HG02840 (cell line): ENCODE data around the gene PICK1.

Experiments
- ATAC-seq: cut with Tn5 transposase; IDR thresholded peaks from one replicate; pipeline ENCODE4 v1.9.1; 2021; ENCODE audit warnings: mild to moderate bottlenecking, moderate library complexity, moderate number of reproducible peaks; ENCODE audit not compliant: unreplicated experiment, low FRiP score

Gene PICK1

GRCh38 chr22:38056969-38057891 lies at the start of gene PICK1:
PICK1 (plus strand) TSS chr22:38057404; CDS start chr22:38057810, 406 bp downstream.
- ATAC-seq: no peak

DNA sequence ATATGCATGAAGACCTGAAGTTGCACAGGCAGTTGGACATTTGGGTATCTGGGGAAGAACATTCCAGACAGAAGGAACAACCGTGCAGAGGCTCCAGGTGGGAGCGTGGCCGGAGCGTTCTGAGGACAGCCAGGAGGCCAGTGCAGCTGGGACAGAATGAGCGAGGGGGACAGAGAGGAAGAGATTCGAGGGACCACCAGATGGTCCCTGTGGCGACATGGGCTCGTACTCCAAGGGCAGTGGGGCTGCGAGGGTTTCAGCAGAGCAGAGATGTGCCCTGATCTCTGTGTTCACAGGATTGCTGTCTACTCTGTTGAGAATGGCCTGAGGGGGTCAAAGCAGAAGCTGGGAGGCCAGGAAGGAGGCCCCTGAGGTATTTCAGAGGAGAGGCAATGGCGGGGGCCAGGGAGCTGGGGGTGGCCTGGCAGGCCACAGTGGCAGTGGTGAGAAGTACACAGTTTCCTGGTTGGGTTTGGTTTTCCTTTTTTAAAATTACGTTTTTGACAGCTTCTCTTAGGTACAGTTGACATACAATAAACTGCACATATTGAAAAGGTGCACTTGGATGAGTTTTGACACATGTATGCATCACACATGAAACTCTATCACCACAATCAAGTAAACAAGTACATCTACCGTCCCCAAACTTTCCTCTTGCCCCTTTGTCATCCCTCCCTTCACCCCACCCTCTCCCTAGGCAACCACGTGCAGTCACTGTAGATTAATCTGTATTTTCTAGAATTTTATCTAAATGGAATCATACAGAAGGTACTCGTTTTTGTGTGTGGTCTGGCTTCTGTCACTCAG lies 48.0 kb upstream of the PICK1 start:
- ATAC-seq: no peak

- ATAC-seq: no peak
Observed at GRCh38 chr22:38012604-38013072, 44.6 kb upstream of the PICK1 start.

GRCh38 chr22:38014083-38014482 lies 43.1 kb upstream of the PICK1 start:
- no peak for ATAC-seq

GRCh38 chr22:38016182-38017151 lies 40.7 kb upstream of the PICK1 start:
- no peak for ATAC-seq

GRCh38 chr22:38017272-38017920 lies 39.8 kb upstream of the PICK1 start:
- ATAC-seq: no peak

DNA sequence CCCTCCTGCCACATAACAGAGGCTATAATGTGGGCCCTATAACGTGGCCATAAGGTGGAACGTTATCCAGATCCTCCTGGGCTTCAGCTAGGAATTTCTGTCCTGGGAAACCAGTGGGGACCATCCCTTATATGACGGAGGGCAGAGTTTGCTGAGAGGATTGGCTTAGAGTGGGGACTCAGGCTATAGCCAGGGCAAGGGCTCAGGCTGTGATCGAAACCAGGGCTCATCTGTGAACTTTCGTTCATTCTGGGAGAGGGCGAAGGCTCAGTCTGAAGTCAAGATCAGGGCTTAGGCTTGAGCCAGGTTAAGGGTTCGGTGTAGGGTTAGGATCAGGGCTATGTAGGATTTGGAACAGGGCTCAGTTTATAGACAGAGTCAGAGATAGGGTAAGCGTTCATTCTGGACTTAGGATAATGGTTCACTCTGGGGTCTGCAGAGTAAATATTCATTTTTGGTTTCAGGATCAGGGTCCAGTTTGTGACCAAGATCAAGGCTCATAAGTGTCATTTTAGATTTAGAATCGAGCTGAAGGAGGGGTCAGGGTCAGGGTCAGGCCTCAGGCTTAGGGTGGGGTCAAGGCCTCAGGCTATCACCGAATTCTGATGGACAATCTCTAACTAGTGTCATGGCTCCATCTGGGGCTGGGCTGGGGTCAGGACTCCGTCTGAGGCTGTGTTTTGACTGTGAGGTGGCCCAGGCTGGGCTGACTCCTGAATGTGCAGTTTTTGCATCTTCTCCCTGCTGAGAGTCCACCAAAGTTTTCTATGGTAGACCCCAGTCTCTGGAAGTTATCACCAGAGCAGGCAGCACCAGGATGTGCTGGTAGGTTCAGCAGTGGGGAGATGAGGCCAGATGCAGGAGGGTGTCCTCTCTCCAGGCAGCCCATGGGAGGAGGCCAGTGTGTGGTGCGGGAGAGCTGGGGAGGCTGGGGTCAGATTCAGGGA lies 39.0 kb upstream of the PICK1 start:
- ATAC-seq: no peak

DNA sequence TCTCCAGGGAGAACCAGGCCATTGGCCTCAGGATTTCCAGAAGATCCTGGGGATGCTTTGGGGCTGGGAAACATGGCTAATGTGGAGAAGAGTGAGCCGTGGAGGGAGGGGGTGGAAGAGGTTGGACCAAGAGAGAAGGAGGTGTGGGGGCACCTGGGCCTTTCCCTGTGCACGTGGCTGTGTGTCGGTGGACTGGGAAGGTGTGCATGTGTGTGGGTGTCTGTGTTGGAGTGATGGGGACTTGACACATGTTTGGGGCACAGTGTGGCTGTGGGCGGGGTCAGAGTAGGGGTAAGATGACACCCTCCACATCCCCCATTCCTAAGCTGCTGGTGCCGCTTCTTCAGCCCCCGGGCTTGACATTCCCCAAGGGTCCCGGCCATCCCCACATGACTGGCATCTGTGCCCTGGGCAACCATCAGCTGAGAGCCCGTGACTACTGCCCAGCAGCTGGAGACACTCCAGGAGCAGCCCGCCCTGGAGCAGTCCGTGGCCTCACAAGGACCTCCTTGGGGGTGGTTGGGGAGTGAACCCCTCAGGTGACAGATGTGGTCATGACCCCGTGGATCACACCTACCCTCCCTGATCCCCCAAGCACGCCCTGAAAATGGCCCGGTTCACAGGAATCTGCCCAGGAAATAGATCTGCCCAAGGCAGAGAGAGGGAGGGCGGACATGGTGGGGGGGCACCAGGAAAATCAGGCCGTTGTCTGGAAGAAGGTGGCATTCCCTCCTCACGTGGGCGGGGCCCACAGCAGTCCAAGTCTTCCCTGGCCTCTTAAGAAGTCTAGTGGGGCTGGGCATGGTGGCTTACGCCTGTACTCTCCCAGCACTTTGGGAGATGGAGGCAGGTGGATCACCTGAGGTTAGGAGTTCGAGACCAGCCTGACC lies 38.0 kb upstream of the PICK1 start:
- no peak for ATAC-seq

GRCh38 chr22:38021206-38021605 lies 36.0 kb upstream of the PICK1 start:
- no peak for ATAC-seq

GRCh38 chr22:38023045-38023444 lies 34.2 kb upstream of the PICK1 start:
- no peak for ATAC-seq

- no peak for ATAC-seq
Observed at GRCh38 chr22:38025514-38025913, 31.7 kb upstream of the PICK1 start.

- no peak for ATAC-seq
Observed at GRCh38 chr22:38026130-38027111, 30.8 kb upstream of the PICK1 start.

GRCh38 chr22:38027487-38027886 lies 29.7 kb upstream of the PICK1 start:
- no peak for ATAC-seq

DNA sequence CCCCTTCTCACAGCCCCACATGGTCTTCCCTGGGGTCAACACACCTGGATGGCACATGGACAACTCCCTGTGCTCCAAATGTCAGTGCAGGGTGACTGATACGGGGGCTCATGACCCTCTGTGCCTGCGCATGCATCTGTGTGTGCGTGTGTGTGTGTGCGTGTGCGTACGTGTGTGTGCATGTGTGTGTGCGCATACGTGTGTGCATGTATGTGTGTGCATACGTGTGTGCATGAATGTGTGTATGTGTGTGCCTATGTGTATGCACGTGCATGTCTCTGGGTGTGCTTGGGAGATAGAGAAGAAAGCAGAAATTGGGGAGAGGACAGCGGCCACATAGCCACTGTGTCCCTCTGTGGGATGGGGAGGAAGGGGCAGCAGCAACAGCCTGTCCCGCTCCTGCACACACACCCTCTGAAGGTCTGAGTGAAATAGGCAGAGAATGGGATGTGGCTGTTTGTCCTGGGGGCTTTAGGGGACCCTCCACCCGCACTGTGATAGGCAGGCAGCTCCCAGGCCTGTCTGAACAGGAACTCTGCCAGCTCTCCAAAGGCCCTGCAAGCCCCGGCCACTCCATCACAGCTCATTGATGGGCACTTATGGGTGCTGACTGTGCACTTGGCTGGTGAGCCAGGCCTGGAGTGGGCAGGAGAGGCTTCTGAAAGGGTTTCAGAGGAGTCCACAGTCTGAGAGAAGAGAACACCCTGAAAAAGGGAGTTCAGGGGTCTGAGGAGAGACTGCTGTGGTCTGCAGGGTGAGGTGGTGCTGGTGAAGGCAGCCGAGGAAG lies 28.7 kb upstream of the PICK1 start:
- ATAC-seq: no peak

- no peak for ATAC-seq
Observed at GRCh38 chr22:38029370-38029769, 27.8 kb upstream of the PICK1 start.

DNA sequence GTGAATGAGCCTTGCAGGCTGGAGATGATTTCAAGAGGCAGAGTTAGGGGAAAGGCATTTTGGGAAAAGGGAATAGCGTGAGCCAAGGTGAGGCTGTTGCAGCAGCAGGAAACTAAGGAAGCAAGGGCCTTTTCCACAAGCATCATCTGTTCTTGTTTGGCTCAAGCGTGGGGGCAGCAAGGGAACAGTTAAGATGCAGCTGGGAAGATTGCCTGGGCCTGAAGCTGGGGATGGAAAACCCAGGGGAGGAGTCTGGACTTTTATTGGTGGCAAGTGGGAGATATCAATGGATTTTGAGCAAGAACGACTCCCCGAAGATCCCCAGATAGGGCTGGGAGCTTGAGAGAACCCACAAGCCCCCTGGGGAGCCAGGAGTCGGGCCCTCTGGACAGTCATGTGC lies 27.3 kb upstream of the PICK1 start:
- ATAC-seq: no peak
